ENCODE results near the gene CERS2. TPM values are rescaled to one million over a fixed set of nuclear protein-coding genes. Genes with fewer than 3 reads are reported as not detected.
A peak's percentile ranks its signal among the peaks of the same experiment; 100 is the strongest.

The CERS2 gene
- polyA plus RNA-seq, 2 donors = 35.5 to 39.4 TPM

- WGBS, 2 donors = 68 to 78% methylated on average over 6 of the region's 6 CpGs
- Histone ChIP-seq H3K27me3 (ENCODE audit: control insufficient read depth in 1 of 2, insufficient read depth in 2 of 2, low read length in 2 of 2) (no peaks in the 10 kb centered on the region), H3K36me3 (ENCODE audit: control insufficient read depth in 2 of 2, insufficient read depth in 2 of 2, low read length in 1 of 2) (peaks cover 13 to 19% of the 10 kb centered on the region in 2 donors), H3K27ac (ENCODE audit: low read depth in 2 of 2, low read length in 1 of 2) (peak overlapping the region; percentile 44 to 63), H3K4me3 (ENCODE audit: low read depth in 1 of 2, low read length in 2 of 2) (no peak overlapping the region), H3K4me1 (ENCODE audit: control insufficient read depth in 2 of 2, insufficient read depth in 2 of 2, low read length in 1 of 2) (peaks cover 17 to 20% of the 10 kb centered on the region in 2 donors), H3K9me3 (ENCODE audit: control insufficient read depth in 2 of 2, insufficient read depth in 1 of 2, low read depth in 1 of 2, low read length in 1 of 2) (no peaks in the 10 kb centered on the region)
Measured at GRCh38 chr1:150971583-150972416, 2.8 kb downstream of the CERS2 start.

GRCh38 chr1:150970808-150971582, 3.6 kb downstream of the CERS2 start:
- Histone ChIP-seq H3K36me3 (ENCODE audit: control insufficient read depth in 2 of 2, insufficient read depth in 2 of 2, low read length in 1 of 2) (peaks cover 21 to 27% of the 10 kb centered on the region in 2 donors), H3K4me3 (ENCODE audit: low read depth in 1 of 2, low read length in 2 of 2) (no peak overlapping the region), H3K27ac (ENCODE audit: low read depth in 2 of 2, low read length in 1 of 2) (peak overlapping the region; percentile 63 to 64), H3K4me1 (ENCODE audit: control insufficient read depth in 2 of 2, insufficient read depth in 2 of 2, low read length in 1 of 2) (peaks cover 17 to 20% of the 10 kb centered on the region in 2 donors), H3K27me3 (ENCODE audit: control insufficient read depth in 1 of 2, insufficient read depth in 2 of 2, low read length in 2 of 2) (no peaks in the 10 kb centered on the region), H3K9me3 (ENCODE audit: control insufficient read depth in 2 of 2, insufficient read depth in 1 of 2, low read depth in 1 of 2, low read length in 1 of 2) (no peaks in the 10 kb centered on the region)
- 52 to 66% methylated on average over 11 of the region's 11 CpGs for WGBS, 2 donors

- Histone ChIP-seq H3K27me3 (ENCODE audit: control insufficient read depth in 1 of 2, insufficient read depth in 2 of 2, low read length in 2 of 2) (no peaks in the 10 kb centered on the region), H3K27ac (ENCODE audit: low read depth in 2 of 2, low read length in 1 of 2) (no peak overlapping the region), H3K4me1 (ENCODE audit: control insufficient read depth in 2 of 2, insufficient read depth in 2 of 2, low read length in 1 of 2) (peaks cover 17 to 20% of the 10 kb centered on the region in 2 donors), H3K36me3 (ENCODE audit: control insufficient read depth in 2 of 2, insufficient read depth in 2 of 2, low read length in 1 of 2) (peaks cover 26 to 36% of the 10 kb centered on the region in 2 donors), H3K9me3 (ENCODE audit: control insufficient read depth in 2 of 2, insufficient read depth in 1 of 2, low read depth in 1 of 2, low read length in 1 of 2) (no peaks in the 10 kb centered on the region), H3K4me3 (ENCODE audit: low read depth in 1 of 2, low read length in 2 of 2) (no peak overlapping the region)
- whole genome bisulfite sequencing, 2 donors = 80 to 83% methylated on average over 3 of the region's 3 CpGs
Measured at GRCh38 chr1:150969626-150970025, 5.0 kb downstream of the CERS2 start.

GRCh38 chr1:150968491-150968890, 6.1 kb downstream of the CERS2 start:
- Histone ChIP-seq H3K4me1 (ENCODE audit: control insufficient read depth in 2 of 2, insufficient read depth in 2 of 2, low read length in 1 of 2) (peaks cover 16 to 17% of the 10 kb centered on the region in 2 donors), H3K27ac (ENCODE audit: low read depth in 2 of 2, low read length in 1 of 2) (no peak overlapping the region), H3K9me3 (ENCODE audit: control insufficient read depth in 2 of 2, insufficient read depth in 1 of 2, low read depth in 1 of 2, low read length in 1 of 2) (no peaks in the 10 kb centered on the region), H3K27me3 (ENCODE audit: control insufficient read depth in 1 of 2, insufficient read depth in 2 of 2, low read length in 2 of 2) (no peaks in the 10 kb centered on the region), H3K4me3 (ENCODE audit: low read depth in 1 of 2, low read length in 2 of 2) (no peak overlapping the region), H3K36me3 (ENCODE audit: control insufficient read depth in 2 of 2, insufficient read depth in 2 of 2, low read length in 1 of 2) (peaks cover 26 to 43% of the 10 kb centered on the region in 2 donors)
- 94 to 95% methylated on average over 4 of the region's 4 CpGs for WGBS, 2 donors

GRCh38 chr1:150967936-150968335, 6.7 kb downstream of the CERS2 start:
- Histone ChIP-seq H3K9me3 (ENCODE audit: control insufficient read depth in 2 of 2, insufficient read depth in 1 of 2, low read depth in 1 of 2, low read length in 1 of 2) (no peaks in the 10 kb centered on the region), H3K36me3 (ENCODE audit: control insufficient read depth in 2 of 2, insufficient read depth in 2 of 2, low read length in 1 of 2) (peaks cover 26 to 45% of the 10 kb centered on the region in 2 donors), H3K27ac (ENCODE audit: low read depth in 2 of 2, low read length in 1 of 2) (no peak overlapping the region), H3K27me3 (ENCODE audit: control insufficient read depth in 1 of 2, insufficient read depth in 2 of 2, low read length in 2 of 2) (no peaks in the 10 kb centered on the region), H3K4me3 (ENCODE audit: low read depth in 1 of 2, low read length in 2 of 2) (no peak overlapping the region), H3K4me1 (ENCODE audit: control insufficient read depth in 2 of 2, insufficient read depth in 2 of 2, low read length in 1 of 2) (peaks cover 10 to 12% of the 10 kb centered on the region in 2 donors)
- WGBS, 2 donors = 97% methylated on average over 13 of the region's 13 CpGs

- Histone ChIP-seq H3K27ac (ENCODE audit: low read depth in 2 of 2, low read length in 1 of 2) (no peak overlapping the region), H3K9me3 (ENCODE audit: control insufficient read depth in 2 of 2, insufficient read depth in 1 of 2, low read depth in 1 of 2, low read length in 1 of 2) (no peaks in the 10 kb centered on the region), H3K4me1 (ENCODE audit: control insufficient read depth in 2 of 2, insufficient read depth in 2 of 2, low read length in 1 of 2) (peaks cover 0 to 4% of the 10 kb centered on the region in 2 donors), H3K36me3 (ENCODE audit: control insufficient read depth in 2 of 2, insufficient read depth in 2 of 2, low read length in 1 of 2) (peaks cover 28 to 50% of the 10 kb centered on the region in 2 donors), H3K27me3 (ENCODE audit: control insufficient read depth in 1 of 2, insufficient read depth in 2 of 2, low read length in 2 of 2) (no peaks in the 10 kb centered on the region), H3K4me3 (ENCODE audit: low read depth in 1 of 2, low read length in 2 of 2) (no peak overlapping the region)
- 71 to 77% methylated on average over 6 of the region's 6 CpGs for WGBS, 2 donors
Measured at GRCh38 chr1:150966011-150966410, 8.6 kb downstream of the CERS2 start.

GRCh38 chr1:150965605-150966004, 9.0 kb downstream of the CERS2 start:
- 84 to 87% methylated on average over 4 of the region's 4 CpGs for WGBS, 2 donors
- Histone ChIP-seq H3K27ac (ENCODE audit: low read depth in 2 of 2, low read length in 1 of 2) (no peak overlapping the region), H3K27me3 (ENCODE audit: control insufficient read depth in 1 of 2, insufficient read depth in 2 of 2, low read length in 2 of 2) (no peaks in the 10 kb centered on the region), H3K9me3 (ENCODE audit: control insufficient read depth in 2 of 2, insufficient read depth in 1 of 2, low read depth in 1 of 2, low read length in 1 of 2) (no peaks in the 10 kb centered on the region), H3K4me3 (ENCODE audit: low read depth in 1 of 2, low read length in 2 of 2) (no peak overlapping the region), H3K36me3 (ENCODE audit: control insufficient read depth in 2 of 2, insufficient read depth in 2 of 2, low read length in 1 of 2) (peaks cover 31 to 54% of the 10 kb centered on the region in 2 donors), H3K4me1 (ENCODE audit: control insufficient read depth in 2 of 2, insufficient read depth in 2 of 2, low read length in 1 of 2) (no peaks in the 10 kb centered on the region)

GRCh38 chr1:150964164-150964489, 10.5 kb downstream of the CERS2 start:
- no peak overlapping the region for H3K4me3 ChIP-seq (ENCODE audit: low read depth in 1 of 2, low read length in 2 of 2)
- no peaks in the 10 kb centered on the region for H3K4me1 ChIP-seq (ENCODE audit: control insufficient read depth in 2 of 2, insufficient read depth in 2 of 2, low read length in 1 of 2)
- WGBS, 2 donors = 77 to 88% methylated on average over 5 of the region's 5 CpGs
- H3K36me3 ChIP-seq (ENCODE audit: control insufficient read depth in 2 of 2, insufficient read depth in 2 of 2, low read length in 1 of 2) = peaks cover 33 to 61% of the 10 kb centered on the region in 2 donors
- H3K27me3 ChIP-seq (ENCODE audit: control insufficient read depth in 1 of 2, insufficient read depth in 2 of 2, low read length in 2 of 2) = no peaks in the 10 kb centered on the region
- H3K9me3 ChIP-seq (ENCODE audit: control insufficient read depth in 2 of 2, insufficient read depth in 1 of 2, low read depth in 1 of 2, low read length in 1 of 2) = no peaks in the 10 kb centered on the region
- H3K27ac ChIP-seq (ENCODE audit: low read depth in 2 of 2, low read length in 1 of 2) = no peak overlapping the region

- Histone ChIP-seq H3K9me3 (ENCODE audit: control insufficient read depth in 2 of 2, insufficient read depth in 1 of 2, low read depth in 1 of 2, low read length in 1 of 2) (no peaks in the 10 kb centered on the region), H3K36me3 (ENCODE audit: control insufficient read depth in 2 of 2, insufficient read depth in 2 of 2, low read length in 1 of 2) (peaks cover 33 to 59% of the 10 kb centered on the region in 2 donors), H3K4me1 (ENCODE audit: control insufficient read depth in 2 of 2, insufficient read depth in 2 of 2, low read length in 1 of 2) (no peaks in the 10 kb centered on the region), H3K27me3 (ENCODE audit: control insufficient read depth in 1 of 2, insufficient read depth in 2 of 2, low read length in 2 of 2) (no peaks in the 10 kb centered on the region), H3K27ac (ENCODE audit: low read depth in 2 of 2, low read length in 1 of 2) (no peak overlapping the region), H3K4me3 (ENCODE audit: low read depth in 1 of 2, low read length in 2 of 2) (no peak overlapping the region)
- WGBS, 2 donors = 87 to 91% methylated on average over 10 of the region's 10 CpGs
Measured at GRCh38 chr1:150963321-150964163, 11.1 kb downstream of the CERS2 start.

Data from esophagus (tissue), 2 donors.